Measurements from ENCODE around the gene TPMT.

DNA sequence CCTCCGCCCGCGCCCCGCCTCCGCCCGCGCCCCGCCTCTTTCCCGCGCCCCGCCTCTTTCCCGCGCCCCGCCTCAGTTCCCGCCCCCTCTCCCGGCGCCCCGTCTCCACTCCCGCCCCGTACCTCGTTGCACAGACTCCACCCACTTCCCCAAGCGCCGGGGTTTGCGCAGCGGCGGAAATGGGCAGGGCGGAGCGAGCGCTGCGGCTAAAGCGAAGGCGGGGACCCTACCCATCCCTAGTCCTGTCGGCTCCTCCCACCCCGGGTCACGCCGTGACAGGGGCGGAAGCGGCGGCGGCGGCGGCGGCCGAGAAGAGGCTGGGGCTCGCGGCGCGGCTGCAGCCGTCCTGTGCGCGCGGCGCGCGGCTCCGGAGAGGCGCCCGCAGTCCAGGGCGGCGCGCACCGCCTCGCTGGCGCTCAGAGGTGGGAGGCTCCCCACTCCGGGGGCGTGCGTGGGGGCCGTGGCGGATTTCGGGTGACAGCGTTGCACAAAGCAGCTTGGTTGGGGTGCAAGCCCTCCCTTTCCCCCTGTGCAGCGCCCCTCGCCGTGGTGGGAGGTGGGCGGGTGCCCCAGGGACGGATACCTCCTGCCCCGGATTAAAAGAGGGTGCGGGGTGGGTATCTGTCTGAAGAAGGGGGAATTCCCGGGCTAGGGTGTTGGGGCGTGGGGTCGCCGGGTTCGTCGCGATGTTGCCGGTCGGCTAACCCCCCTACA, 430 bp upstream of the TPMT start, which contains the start of gene KDM1B:
- TF ChIP-seq, protein P1, sequence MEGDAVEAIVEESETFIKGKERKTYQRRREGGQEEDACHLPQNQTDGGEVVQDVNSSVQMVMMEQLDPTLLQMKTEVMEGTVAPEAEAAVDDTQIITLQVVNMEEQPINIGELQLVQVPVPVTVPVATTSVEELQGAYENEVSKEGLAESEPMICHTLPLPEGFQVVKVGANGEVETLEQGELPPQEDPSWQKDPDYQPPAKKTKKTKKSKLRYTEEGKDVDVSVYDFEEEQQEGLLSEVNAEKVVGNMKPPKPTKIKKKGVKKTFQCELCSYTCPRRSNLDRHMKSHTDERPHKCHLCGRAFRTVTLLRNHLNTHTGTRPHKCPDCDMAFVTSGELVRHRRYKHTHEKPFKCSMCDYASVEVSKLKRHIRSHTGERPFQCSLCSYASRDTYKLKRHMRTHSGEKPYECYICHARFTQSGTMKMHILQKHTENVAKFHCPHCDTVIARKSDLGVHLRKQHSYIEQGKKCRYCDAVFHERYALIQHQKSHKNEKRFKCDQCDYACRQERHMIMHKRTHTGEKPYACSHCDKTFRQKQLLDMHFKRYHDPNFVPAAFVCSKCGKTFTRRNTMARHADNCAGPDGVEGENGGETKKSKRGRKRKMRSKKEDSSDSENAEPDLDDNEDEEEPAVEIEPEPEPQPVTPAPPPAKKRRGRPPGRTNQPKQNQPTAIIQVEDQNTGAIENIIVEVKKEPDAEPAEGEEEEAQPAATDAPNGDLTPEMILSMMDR (IDR thresholded peaks at IDR 0.05): no peak
- no peak for TF ChIP-seq TEAD4 (CRISPR knock-in tag; IDR thresholded peaks at IDR 0.05)
- no peak for TF ChIP-seq NR2C2 (CRISPR knock-in tag; IDR thresholded peaks at IDR 0.05)
- no peak for TF ChIP-seq ATF1 (CRISPR knock-in tag; IDR thresholded peaks at IDR 0.05)
- TF ChIP-seq NFE2L1 (CRISPR knock-in tag; IDR thresholded peaks at IDR 0.05): no peak
- 0 out of 2 replicates have a peak, but pooled peaks have one; percentile 52 for TF ChIP-seq TEAD1 (CRISPR knock-in tag; IDR thresholded peaks at IDR 0.05)
- TF ChIP-seq NFYB (CRISPR knock-in tag; conservative IDR thresholded peaks at IDR 0.05; ENCODE audit: low read depth): no peak
- TF ChIP-seq ZNF317 (CRISPR knock-in tag; IDR thresholded peaks at IDR 0.05; ENCODE audit: borderline replicate concordance, low read depth): no peak
- TF ChIP-seq SMAD4 (CRISPR knock-in tag; IDR thresholded peaks at IDR 0.05): no peak
- TF ChIP-seq, protein P2, sequence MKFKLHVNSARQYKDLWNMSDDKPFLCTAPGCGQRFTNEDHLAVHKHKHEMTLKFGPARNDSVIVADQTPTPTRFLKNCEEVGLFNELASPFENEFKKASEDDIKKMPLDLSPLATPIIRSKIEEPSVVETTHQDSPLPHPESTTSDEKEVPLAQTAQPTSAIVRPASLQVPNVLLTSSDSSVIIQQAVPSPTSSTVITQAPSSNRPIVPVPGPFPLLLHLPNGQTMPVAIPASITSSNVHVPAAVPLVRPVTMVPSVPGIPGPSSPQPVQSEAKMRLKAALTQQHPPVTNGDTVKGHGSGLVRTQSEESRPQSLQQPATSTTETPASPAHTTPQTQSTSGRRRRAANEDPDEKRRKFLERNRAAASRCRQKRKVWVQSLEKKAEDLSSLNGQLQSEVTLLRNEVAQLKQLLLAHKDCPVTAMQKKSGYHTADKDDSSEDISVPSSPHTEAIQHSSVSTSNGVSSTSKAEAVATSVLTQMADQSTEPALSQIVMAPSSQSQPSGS (CRISPR knock-in tag; IDR thresholded peaks at IDR 0.05; ENCODE audit: borderline replicate concordance, low read depth): no peak
- TF ChIP-seq, protein P3, sequence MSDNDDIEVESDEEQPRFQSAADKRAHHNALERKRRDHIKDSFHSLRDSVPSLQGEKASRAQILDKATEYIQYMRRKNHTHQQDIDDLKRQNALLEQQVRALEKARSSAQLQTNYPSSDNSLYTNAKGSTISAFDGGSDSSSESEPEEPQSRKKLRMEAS (CRISPR knock-in tag; IDR thresholded peaks at IDR 0.05): 0 out of 2 replicates have a peak, but pooled peaks have one; percentile 6
- TF ChIP-seq IRF2 (CRISPR knock-in tag; IDR thresholded peaks at IDR 0.05; ENCODE audit: borderline replicate concordance, low read depth): no peak
- TF ChIP-seq TP53 (CRISPR knock-in tag; IDR thresholded peaks at IDR 0.05): no peak

Data from WTC11 (cell line).